SKM-1 (cell line): ENCODE results near the gene GLRX3.

Experiments
- DNase-seq: peaks from one replicate; lab custom pipeline; 2025; ENCODE audit not compliant: unreplicated experiment; lab: John Stamatoyannopoulos, UW

The GLRX3 gene

DNA sequence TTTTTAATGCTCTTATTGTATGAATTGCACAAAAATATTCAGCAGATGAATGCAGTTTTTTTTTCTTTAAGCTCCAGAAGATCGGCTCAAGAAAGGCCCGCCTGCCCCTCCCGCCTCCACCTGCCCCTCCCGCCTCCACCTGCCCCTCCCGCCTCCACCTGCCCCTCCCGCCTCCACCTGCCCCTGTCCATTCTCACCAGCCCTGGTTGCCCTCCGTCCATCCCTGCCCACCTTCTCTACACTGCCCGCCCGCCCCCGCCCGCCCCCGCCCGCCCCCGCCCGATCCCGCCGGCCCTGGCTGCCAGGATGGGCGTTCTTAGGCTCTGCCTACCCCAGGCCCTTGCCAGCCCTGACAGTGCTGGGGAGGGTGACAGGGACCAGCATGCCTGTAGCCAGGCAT is 67.4 kb downstream of the GLRX3 start:
- no peak for DNase-seq

DNA sequence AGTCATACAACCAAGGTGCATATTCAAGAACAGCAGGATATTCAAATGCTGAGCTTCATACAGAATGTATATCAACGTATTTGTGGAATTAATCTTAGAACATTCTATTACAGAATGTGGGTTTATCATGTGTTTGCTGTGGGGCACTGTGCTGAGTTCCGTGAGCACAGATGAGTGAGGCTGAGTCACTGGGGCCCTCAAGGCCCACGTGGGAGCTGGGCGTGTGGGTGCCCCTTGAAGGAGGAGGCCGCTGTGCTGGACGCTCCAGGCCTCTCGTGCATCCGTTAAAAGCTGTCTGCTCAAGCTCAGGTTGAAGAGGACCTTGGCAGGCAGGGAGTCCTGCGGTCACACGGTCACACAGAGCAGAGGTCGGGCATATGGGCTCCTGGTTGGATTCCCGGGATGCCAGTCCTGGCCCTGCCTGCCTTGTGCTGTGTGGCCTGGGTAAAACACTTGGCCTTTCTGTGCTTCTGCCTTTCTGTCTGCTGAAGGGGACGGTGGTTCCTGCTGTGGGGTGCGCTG is 70.1 kb downstream of the GLRX3 start:
- DNase-seq: no peak

DNA sequence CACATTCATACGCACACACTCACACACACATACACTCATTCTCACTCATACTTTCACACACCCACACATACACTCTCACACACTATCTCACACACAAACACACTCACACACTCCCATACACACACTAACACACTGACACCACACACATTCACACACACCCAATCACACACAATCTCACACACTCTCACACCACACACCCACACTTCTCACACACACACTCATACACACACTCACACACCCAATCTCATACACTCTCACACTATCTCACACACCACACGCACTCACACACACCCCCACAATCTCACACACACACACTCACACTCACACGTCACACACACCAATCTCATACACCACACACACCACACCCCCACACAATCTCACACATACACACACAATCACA is 71.0 kb downstream of the GLRX3 start:
- no peak for DNase-seq

DNA sequence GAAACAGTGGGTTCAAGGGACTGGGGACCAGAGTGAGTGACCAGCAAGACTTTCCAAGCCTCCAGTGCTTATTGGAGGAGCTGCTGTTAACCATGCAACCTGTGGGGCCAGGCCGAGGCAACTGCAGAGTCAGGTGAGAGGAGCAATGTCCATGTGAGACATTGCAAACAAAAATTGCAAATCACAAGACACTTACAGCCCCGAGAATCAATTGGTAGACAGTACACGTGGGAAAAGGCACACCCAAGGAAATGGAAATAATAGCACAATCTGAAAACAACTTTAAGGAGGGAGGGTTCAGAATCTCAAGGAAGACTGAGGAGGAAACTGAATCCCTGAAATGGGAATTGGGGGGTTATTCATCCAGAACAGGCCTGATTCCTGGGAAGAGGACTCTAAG is 72.6 kb downstream of the GLRX3 start:
- no peak for DNase-seq

DNA sequence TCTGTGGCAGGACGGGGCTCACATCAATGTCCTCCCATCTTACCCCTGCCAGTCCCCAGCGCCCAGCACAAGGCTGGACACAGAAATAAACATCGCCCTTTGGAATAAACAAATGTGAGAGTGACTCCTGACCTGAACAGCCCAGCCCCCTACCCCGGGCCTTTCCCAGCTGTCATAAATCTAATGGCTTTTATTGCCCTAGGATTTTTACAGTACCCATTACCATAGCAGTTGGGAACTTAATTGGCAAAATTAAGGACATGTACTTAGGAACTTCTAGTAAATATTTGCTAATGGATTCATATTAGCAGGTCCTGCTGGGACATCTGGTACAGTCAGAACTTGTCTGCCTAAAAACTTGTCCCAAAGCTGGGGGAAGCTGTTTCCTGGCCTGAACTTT is 76.6 kb downstream of the GLRX3 start:
- no peak for DNase-seq

DNA sequence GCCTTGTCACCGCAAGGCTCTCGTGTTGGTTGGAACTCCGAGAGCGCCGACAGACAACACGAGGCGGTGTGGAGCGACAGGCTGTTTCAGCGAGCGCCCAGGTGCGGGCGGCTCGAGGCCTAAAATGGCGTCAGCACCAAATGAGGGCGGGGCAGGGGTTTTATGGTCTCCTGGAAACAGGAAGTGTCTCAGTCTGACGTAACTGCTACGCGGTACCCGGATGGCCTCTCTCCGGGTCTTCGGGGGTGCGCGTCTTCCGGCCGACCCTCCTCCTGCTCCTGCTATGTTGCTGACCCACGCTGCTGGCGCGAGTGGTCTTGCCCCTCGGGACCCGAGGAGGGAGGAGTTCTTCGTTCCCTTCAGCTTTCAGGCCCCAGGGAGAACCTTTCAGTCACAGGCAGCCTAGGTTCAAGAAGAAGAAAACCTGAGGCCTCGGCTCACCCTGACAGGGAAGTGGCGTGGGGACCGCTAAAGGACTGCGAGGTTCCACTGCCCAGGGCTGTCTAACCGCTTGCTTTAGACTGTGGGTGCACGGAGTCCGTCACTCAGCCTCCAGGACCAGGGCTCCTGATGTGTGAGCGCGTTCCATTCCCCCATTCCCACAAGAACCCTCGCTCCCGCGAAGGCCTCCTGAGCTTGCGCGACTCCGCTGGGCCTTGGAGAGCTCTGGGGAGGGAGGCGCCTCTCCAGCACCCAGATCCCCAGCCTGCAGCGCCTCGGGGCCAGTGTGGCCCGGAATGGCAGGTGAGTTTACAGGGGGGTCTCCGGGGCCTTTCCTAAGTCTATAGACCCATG is 77.3 kb downstream of the GLRX3 start:
- no peak for DNase-seq

DNA sequence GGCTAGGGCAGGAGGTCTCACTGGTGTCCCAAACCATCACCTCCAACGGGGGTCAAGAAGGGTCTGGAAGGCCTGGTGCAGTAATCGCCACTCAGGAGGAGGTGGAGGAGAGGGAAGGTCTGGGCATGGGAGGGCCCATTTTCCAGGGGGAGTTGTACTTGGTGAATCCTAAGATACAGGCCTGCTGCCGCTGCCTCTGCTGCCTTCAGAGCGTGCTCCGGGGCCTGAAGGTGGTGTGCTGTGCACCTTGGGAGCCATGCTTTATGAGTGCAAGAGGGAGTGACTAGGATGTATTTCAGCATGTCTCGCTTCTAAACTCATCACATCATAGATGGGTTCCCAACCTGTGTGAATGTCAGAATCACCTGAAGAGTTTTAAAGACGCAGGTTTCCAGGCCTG is 78.2 kb downstream of the GLRX3 start:
- no peak for DNase-seq

DNA sequence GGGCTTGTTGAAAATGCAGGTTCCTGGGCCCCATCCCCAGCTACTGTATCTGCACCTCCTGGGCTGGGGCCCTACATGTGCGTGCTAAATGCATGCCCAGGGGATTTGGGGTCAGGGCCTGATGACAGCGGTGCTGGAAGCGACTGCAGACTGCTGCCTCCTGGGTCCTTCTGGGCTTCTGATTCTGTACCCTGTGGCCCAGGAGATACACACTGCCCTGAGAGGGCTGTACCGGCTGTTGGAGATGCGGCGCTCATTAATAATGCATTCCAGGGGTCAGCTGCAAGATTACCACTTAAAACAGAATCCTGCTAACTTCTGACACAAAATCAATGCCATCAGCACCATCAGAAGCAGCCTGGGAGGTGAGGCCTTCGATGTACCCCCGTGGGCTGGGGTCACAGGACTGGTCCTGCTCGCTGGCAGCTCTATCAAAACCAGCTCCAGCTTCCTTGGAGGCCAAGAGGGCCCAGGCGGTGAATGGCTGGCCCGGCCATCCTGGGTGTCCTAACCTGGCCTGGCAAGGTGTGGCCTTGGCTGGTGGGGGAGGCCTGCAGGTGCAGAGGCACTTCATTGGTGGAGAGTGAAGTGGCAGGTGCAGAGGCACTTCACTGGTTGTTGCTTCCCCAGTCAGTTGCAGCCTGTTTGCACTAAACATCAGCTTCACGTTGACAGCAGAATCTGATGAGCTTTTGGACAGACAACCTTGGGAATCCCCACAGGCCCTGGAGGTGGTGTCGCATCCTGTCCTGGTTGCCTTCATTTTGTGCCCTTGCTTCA is 79.2 kb downstream of the GLRX3 start:
- DNase-seq: no peak

DNA sequence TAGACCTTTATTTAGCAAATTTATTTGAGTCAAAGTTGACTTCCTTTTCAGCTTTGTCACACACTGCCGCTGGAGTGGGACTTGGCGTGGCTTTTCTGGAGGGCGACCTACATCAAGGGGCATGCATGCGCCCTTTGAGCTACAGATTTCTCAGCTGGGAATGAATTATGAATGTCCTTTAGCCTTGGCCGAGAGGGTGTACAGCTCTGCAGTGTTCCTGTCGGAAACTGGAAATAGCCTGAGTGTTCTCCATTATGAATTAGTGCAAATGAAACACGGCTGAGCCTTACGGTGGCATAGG is 79.7 kb downstream of the GLRX3 start:
- no peak for DNase-seq

DNA sequence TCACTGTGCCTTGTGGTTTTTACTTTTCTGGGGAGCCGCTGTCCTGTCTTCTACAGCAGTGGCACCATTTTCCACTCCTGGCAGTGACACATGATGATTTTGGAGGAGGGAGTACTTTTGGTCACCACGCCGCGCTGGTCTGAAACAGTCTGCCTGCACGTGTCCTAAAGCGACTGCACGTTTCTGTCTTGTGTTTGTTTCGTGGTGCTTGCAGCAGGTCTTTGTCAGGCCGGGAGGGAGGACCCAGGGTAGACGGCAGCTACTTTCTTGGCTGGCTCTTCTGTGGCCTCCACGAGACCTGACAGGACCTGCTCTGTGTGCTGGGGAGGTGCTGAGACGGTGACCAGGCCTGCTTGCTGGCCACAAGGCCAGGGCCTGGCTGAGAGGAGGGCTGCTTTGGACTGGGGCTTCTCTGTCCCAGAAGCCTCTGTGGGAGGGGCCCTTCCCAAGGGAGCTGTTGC is 82.0 kb downstream of the GLRX3 start:
- DNase-seq: no peak

DNA sequence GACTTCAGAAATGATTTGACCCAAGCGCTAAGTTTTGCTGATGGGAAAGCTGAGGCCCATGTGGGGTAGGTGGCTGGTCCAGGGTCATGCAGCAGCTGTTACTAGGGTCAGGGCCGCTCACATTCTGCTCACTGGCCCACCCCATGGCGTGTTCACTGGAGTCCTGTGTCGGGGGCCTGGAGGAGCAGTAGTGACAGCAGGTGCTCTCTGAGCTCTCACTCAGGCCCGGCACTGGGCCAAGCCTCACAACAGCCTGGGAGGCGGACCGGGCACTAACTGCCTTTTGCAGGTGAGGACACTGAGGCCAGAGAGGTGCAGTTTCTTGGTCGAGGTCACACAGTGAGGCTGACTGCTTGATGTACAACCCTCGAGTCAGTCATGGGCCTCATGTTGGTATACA is 82.7 kb downstream of the GLRX3 start:
- no peak for DNase-seq

DNA sequence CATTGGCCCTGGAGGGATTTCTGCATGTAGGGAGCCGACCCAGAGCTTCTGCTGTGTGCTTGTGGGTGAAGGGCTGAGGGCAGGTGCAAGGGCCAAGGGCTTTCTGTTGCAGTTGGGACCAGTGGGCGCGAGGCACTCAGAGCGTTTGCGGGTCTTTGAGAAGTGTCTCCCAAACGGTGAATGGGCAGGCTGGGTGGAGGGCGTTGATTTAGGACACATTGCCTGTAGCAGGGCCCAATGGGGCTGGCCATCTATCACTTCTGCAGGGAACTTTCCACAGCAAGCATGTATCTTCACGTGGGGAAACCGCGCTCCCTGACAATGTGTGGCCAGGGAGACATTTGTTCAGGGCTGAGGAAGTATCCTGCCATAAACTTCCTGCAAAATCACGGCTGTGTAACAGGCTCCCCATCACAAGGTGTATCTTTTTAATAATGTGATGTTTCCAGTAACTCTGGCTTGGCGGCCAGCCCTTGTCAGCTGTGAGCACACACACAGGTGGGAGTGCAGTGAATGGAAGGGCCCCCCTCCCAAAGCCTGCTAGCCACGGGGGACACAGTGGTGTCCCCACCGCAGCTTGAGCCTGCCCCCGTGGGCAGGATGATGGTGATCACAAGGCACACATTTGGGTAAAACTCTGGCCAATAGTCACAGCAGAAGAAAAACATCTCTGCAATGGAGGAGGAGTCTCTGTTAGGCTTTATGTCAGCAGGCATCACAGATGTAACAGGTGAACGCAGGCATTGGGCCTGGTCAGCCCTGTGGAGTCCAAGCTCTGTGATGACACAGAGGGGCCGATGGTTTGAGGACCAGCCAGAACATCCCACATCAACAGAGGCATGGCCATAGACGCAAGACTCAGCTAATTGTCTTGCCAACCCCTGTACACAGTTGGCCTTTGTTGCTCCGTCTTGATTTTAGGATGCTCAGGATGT is 84.3 kb downstream of the GLRX3 start:
- DNase-seq: no peak

DNA sequence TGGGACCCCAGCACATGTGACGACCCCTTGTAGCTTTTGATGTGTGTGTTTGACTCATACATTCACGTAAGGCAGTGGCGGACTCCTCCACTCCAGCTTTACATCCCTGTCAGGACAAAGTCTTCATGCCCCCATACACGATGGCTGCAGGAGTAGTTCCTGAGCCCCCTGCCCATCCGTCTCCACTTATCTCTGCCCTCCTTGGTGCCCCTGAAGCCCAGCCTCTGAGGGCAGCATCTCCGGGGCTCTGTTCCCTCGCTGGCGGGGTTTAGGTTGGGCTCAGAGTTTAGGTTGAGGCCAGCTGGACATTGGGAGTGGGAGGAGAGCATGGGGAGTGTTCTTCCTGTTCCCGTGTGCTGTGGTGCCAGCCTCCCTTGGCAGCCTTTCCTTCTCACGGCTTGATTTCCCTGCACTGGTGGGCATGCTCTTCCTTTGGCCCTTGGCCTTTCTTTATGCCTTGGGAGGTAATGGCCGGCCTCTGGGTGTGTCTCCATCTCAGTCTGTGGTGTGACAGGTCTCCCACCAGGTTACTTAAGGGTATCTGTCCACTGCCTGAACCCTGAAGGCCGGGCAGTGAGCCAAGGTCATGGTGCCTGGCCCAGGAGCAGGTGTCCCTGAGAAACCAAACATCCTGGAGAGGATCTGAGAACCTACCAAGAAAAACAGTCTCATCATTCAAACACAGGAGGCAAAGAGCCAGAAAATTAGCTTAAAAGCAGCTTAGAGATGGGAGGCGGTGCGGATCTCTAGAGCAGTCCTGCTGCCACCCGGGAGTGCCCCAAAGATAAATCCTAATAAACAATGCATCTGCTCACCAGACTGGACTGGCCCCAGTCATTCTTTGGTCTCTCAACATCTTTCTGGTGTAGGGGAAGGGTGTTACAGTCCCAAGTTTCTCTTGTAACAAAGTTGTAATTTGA is 85.5 kb downstream of the GLRX3 start:
- no peak for DNase-seq

DNA sequence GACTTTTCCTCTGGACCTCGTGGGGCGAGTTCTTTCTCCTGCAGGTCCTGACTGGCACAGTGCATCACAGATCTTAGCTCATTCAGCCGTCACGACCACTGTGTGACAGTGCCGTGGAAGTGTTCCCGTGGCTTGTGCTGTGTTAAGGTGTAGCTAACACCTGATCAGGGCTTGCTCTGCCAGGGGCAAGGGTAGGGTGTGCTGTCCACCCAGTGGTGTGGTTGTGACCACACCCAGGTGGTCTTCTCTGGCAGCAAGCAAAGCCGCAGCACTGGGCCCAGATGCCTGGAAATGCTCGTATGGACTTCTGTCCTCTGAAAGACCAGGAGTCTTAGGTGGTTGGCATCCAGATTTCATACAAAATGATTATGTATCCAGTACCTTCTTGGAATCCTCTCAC is 86.2 kb downstream of the GLRX3 start:
- DNase-seq: no peak

DNA sequence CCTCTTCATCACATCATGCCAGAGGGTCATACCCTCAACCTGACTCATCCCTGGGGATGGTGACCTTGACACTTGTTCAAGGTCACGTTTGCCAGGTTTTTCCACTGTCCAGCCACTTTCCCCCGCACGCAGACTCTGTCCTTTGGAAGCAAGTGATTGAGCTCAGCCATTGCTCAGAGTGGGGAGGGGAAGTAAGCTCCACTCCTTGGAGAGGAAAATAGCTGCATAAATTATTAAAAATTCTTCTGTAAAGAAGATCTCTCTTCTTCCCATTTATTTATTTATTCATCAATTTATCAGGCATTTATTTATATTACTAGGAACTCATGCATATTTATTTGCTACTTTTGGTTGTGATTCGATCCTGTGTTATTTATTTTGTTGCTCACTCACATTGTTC is 88.0 kb downstream of the GLRX3 start:
- DNase-seq: no peak

DNA sequence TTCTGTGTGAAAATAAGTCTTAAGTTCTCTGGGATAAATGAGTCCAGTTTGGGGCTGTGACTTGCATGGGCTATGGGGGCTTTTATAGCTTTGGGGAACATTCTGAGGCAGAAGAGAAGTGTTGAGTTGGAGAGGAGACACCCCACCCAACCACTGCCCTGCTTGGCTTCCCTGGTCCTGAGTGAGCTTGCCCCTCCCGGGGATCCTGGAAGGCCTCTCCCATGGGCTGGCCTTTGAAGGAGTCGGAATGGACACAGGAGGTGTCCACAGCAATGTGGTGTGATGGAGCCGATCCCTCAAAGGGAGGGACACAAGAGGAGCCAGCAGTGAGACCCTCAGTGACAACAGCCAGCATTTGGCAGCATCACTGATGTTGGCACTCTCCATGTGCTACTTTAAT is 89.8 kb downstream of the GLRX3 start:
- DNase-seq: no peak

DNA sequence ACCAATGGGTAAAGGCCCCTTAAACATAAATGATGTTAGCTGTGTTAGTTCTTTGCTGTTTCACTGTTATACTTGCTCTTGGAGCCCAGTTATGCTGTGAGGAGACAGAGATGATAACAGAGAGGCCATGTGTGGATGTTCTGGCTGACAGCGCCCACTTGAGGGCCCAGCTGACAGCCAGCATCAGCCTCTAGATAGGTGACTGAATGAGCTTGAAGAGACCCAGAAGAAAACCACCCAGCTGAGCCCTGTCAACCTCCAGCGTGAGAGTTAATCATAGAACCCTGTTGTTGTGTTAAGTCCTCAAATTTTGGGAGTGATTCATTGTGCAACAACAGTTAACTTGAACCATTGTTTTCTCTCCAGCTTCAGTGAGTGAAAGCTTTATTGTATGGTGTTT is 91.7 kb downstream of the GLRX3 start:
- no peak for DNase-seq
